B cell (primary cell): Measurements from ENCODE around the gene MFSD11. TPM values are rescaled to one million over a fixed set of nuclear protein-coding genes. Genes with fewer than 3 reads are reported as not detected.

Experiments used
- ATAC-seq: fragments of 200-7000 bp; cut with Tn5 transposase; one replicate; pipeline ENCODE4 v1.10.0; 2021; ENCODE audit warnings: low read depth, mild to moderate bottlenecking, moderate number of reproducible peaks, moderate library complexity
- CTCF ChIA-PET: fragments of 350-600 bp; sonication (Branson Sonifier 250); formaldehyde crosslinking; loops from one replicate; lab custom pipeline; 2021; ENCODE audit warnings: antibody characterized with exemption, inconsistent platforms; lab: Charles Lee
- POLR2A ChIA-PET: fragments of 350-600 bp; sonication (Branson Sonifier 250); formaldehyde crosslinking; loops from one replicate; lab custom pipeline; 2021; ENCODE audit warnings: antibody characterized with exemption; lab: Charles Lee
- DNase-seq: peaks from one replicate; pipeline ENCODE4 v3.0.0; 2013
- H2AFZ ChIP-seq: 2 replicates; pipeline ENCODE4 v1.6.1; 2012; ENCODE audit warnings: mild to moderate bottlenecking, low read depth, low read length; ENCODE audit not compliant: insufficient read depth, poor library complexity, severe bottlenecking
- H3K27ac ChIP-seq, 2 donors: 1 replicate in 1 of 2; 2 replicates in 1 of 2; pipeline ENCODE4 v1.5.1; 2012 to 2013; ENCODE audit warnings: low read length in 2 of 2, mild to moderate bottlenecking in 2 of 2, moderate library complexity in 1 of 2
- H3K27me3 ChIP-seq, 4 experiments: fragments of 200-600 bp in 1 of 4; sonication (generic) in 1 of 4; replicated peaks in 1 of 4; 1 replicate in 2 of 4; 2 replicates in 2 of 4; pipeline versions ENCODE4 v1.6.1 to v1.7.0; 2013 to 2016; ENCODE audit warnings: low read length in 3 of 4, mild to moderate bottlenecking in 2 of 4, mixed read lengths in 1 of 4, moderate library complexity in 1 of 4; ENCODE audit not compliant: insufficient read depth in 4 of 4, control insufficient read depth in 3 of 4; ENCODE audit errors: control extremely low read depth in 1 of 4
- H3K36me3 ChIP-seq, 2 experiments: replicated peaks in 1 of 2; 1 replicate in 1 of 2; 2 replicates in 1 of 2; pipeline versions ENCODE4 v1.6.1 to v1.7.1; 2013; ENCODE audit warnings: low read length in 1 of 2; ENCODE audit not compliant: insufficient read depth in 2 of 2, control insufficient read depth in 1 of 2; ENCODE audit errors: control extremely low read depth in 1 of 2, extremely low read depth in 1 of 2
- H3K4me1 ChIP-seq, 2 donors: fragments of 200-600 bp in 1 of 2; sonication (generic) in 1 of 2; 1 replicate in 1 of 2; 2 replicates in 1 of 2; pipeline versions ENCODE4 v1.5.1 to v1.6.1; 2013 to 2017; ENCODE audit warnings: low read length in 2 of 2; ENCODE audit not compliant: control insufficient read depth in 2 of 2, insufficient read depth in 2 of 2
- H3K4me2 ChIP-seq: replicated peaks from 2 replicates; pipeline ENCODE3; 2012; ENCODE audit warnings: mild to moderate bottlenecking, low read depth, low read length; ENCODE audit not compliant: poor library complexity, severe bottlenecking
- H3K4me3 ChIP-seq, 5 experiments: fragments of 200-600 bp in 1 of 5; sonication (generic) in 1 of 5; 1 replicate in 3 of 5; 2 replicates in 2 of 5; pipeline versions ENCODE4 v1.5.1 to v1.7.0; 2011 to 2016; ENCODE audit warnings: low read length in 4 of 5, mild to moderate bottlenecking in 4 of 5, low read depth in 2 of 5, control low read depth in 1 of 5, moderate library complexity in 1 of 5; ENCODE audit not compliant: insufficient read depth in 1 of 5; ENCODE audit errors: control extremely low read depth in 1 of 5, extremely low read depth in 1 of 5
- H3K79me2 ChIP-seq: fragments of 200-600 bp; sonication (generic); one replicate; pipeline ENCODE4 v1.6.0; 2016; ENCODE audit warnings: low read length; ENCODE audit not compliant: control insufficient read depth, insufficient read depth
- H3K9ac ChIP-seq: fragments of 200-600 bp; sonication (generic); 2 replicates; pipeline ENCODE4 v1.6.1; 2017; ENCODE audit warnings: mild to moderate bottlenecking, low read length, moderate library complexity
- H3K9me3 ChIP-seq, 3 donors: one replicate each; pipeline versions ENCODE4 v1.6.1 to v1.7.1; 2013; ENCODE audit warnings: low read length in 2 of 3; ENCODE audit not compliant: control insufficient read depth in 2 of 3, insufficient read depth in 1 of 3; ENCODE audit errors: control extremely low read depth in 1 of 3
- H4K20me1 ChIP-seq: 2 replicates; pipeline ENCODE4 v1.6.0; 2012; ENCODE audit warnings: mild to moderate bottlenecking, low read length; ENCODE audit not compliant: insufficient read depth, control insufficient read depth, poor library complexity, severe bottlenecking
- H3K27ac Mint-ChIP-seq: one replicate; pipeline ENCODE4 v1.8.0; 2021; ENCODE audit warnings: mixed read lengths
- H3K27me3 Mint-ChIP-seq: one replicate; pipeline ENCODE4 v1.8.0; 2021; ENCODE audit warnings: mixed read lengths
- H3K4me1 Mint-ChIP-seq: one replicate; pipeline ENCODE4 v1.8.0; 2021; ENCODE audit warnings: mixed read lengths
- H3K4me3 Mint-ChIP-seq: one replicate; pipeline ENCODE4 v1.8.0; 2021; ENCODE audit warnings: mixed read lengths
- H3K9me3 Mint-ChIP-seq: one replicate; pipeline ENCODE4 v1.8.0; 2022; ENCODE audit warnings: mixed read lengths; ENCODE audit not compliant: insufficient read depth
- CTCF ChIP-seq: fragments of 200-600 bp; IDR thresholded peaks from one replicate; pipeline ENCODE4 v1.8.0; 2022; ENCODE audit warnings: antibody characterized with exemption, mild to moderate bottlenecking
- EZH2 ChIP-seq: IDR thresholded peaks from 2 replicates; pipeline ENCODE4 v1.6.1; 2012; ENCODE audit warnings: borderline replicate concordance, low read depth, mild to moderate bottlenecking, moderate library complexity, low read length; ENCODE audit not compliant: insufficient read depth, poor library complexity, severe bottlenecking
- WGBS: methylation state at CpG from one replicate; pipeline ENCODE4 v1.1.5; 2013; ENCODE audit warnings: missing lambda C conversion rate; ENCODE audit not compliant: insufficient coverage; 5-methylcytosine and 5-hydroxymethylcytosine counted together
- intact Hi-C: fragments of 100-400 bp; cut with micrococcal nuclease; formaldehyde crosslinking; loops from one replicate; pipeline ENCODE4 v1.10.0; 2022
- polyA plus RNA-seq: library from polyadenylated mRNA; depleted of rRNA; stranded (reverse); fragments of >200 nt; gene quantifications from 2 replicates; pipeline ENCODE4 v1.2.3, GENCODE V29; 2012
- total RNA-seq, 2 donors: library from RNA; stranded (reverse); fragments of 120-200 nt in 1 of 2; gene quantifications; 1 replicate in 1 of 2; 2 replicates in 1 of 2; pipeline versions ENCODE4 v1.2.3 to v1.2.4, GENCODE V29; 2013 to 2022

The MFSD11 gene
- total and polyA plus RNA-seq, 2 donors (not counting 1 experiment from before 2014, with no cell fraction given) = 24.5 to 36.4 TPM

- H3K36me3 ChIP-seq = peaks cover 20 to 57% of the 10 kb centered on the region in 2 experiments
- peaks cover 22% of the 10 kb centered on the region for H3K4me1 Mint-ChIP-seq
- no peaks in the 10 kb centered on the region for H3K9me3 ChIP-seq
- POLR2A ChIA-PET = no interaction called here
- H3K9ac ChIP-seq = no peak overlapping the region
- ATAC-seq (no peak), DNase-seq (peak; percentile 41)
- no peaks in the 10 kb centered on the region for H3K27me3 ChIP-seq
- no peak overlapping the region for H3K4me2 ChIP-seq
- peaks cover 10% of the 10 kb centered on the region for H3K79me2 ChIP-seq
- no peaks in the 10 kb centered on the region for H3K9me3 Mint-ChIP-seq
- H3K27me3 Mint-ChIP-seq = no peaks in the 10 kb centered on the region
- H3K27ac Mint-ChIP-seq = peak overlapping the region; percentile 64
- H3K4me3 Mint-ChIP-seq = no peak overlapping the region
- no peak overlapping the region for H3K4me3 ChIP-seq
- TF ChIP-seq EZH2 (no peak), CTCF (no peak)
- WGBS = 87% methylated on average over 7 of the region's 13 CpGs
- H3K27ac ChIP-seq = peak overlapping the region; percentile 46 to 72
- H4K20me1 ChIP-seq = peaks cover 16% of the 10 kb centered on the region
- no peak overlapping the region for H2AFZ ChIP-seq
- H3K4me1 ChIP-seq = peaks cover 16 to 24% of the 10 kb centered on the region in 2 donors
- CTCF ChIA-PET = interaction anchor here (0.6 to 7.4 kb wide), 8 partner anchors 9 to 193 kb away, joined by 3 to 40 read pairs (median 3); no protein-coding TSS in a partner anchor
- intact Hi-C loops = no loop called here
Observed at GRCh38 chr17:76716146-76716838, 21.6 kb upstream of the MFSD11 start.

GRCh38 chr17:76716839-76717215 lies 21.1 kb upstream of the MFSD11 start:
- peaks cover 20% of the 10 kb centered on the region for H3K4me1 Mint-ChIP-seq
- H3K27me3 Mint-ChIP-seq = no peaks in the 10 kb centered on the region

More at GRCh38 chr17:76716839-76717215, 21.1 kb upstream of the MFSD11 start:
- H3K27ac ChIP-seq = no peak overlapping the region
- no peak overlapping the region for H3K9ac ChIP-seq
- CTCF ChIA-PET = interaction anchor here (0.6 to 7.4 kb wide), 8 partner anchors 9 to 194 kb away, joined by 3 to 40 read pairs (median 3); no protein-coding TSS in a partner anchor
- no peaks in the 10 kb centered on the region for H3K9me3 ChIP-seq
- H3K27me3 ChIP-seq = no peaks in the 10 kb centered on the region
- peaks cover 16 to 22% of the 10 kb centered on the region in 2 donors for H3K4me1 ChIP-seq
- H4K20me1 ChIP-seq = peaks cover 21% of the 10 kb centered on the region
- ATAC-seq (no peak), DNase-seq (no peak)
- no peak overlapping the region for H2AFZ ChIP-seq
- POLR2A ChIA-PET = no interaction called here
- TF ChIP-seq CTCF = no peak
- no peak for TF ChIP-seq EZH2
- no peak overlapping the region for H3K4me3 Mint-ChIP-seq
- H3K79me2 ChIP-seq = peaks cover 15% of the 10 kb centered on the region
- H3K27ac Mint-ChIP-seq = no peak overlapping the region
- peaks cover 20 to 63% of the 10 kb centered on the region in 2 experiments for H3K36me3 ChIP-seq
- no peak overlapping the region for H3K4me2 ChIP-seq
- intact Hi-C loops = no loop called here
- no CpG with 5 or more reads among the region's 6 CpGs for WGBS
- H3K9me3 Mint-ChIP-seq = no peaks in the 10 kb centered on the region
- H3K4me3 ChIP-seq = no peak overlapping the region
